ENCODE measurements around the gene WDR64.

Gene WDR64

GRCh38 chr1:241631674-241632073 is 20.4 kb upstream of the WDR64 start:
- DNase-seq: no peak

DNA sequence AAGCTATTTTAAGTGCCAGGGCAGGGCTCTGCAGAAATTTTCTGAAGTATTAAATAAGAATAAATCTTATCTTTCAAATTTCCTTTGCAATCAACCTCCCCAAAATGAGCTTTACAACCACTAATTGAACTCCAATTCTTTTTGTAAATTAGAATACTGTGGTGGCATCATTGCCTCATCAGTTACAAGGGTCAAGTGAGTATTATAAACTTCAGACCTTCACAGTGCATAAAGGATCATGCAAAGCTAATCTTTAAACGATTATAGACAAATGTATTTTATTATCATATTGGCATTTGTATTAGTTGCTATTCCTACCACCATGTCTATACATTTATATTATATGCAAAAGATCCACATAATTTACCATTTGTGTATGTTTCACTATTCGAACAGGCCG is 19.1 kb upstream of the WDR64 start:
- DNase-seq: no peak

GRCh38 chr1:241635556-241636152 is 16.4 kb upstream of the WDR64 start:
- DNase-seq: no peak

GRCh38 chr1:241636291-241636690 is 15.8 kb upstream of the WDR64 start:
- DNase-seq: no peak

DNA sequence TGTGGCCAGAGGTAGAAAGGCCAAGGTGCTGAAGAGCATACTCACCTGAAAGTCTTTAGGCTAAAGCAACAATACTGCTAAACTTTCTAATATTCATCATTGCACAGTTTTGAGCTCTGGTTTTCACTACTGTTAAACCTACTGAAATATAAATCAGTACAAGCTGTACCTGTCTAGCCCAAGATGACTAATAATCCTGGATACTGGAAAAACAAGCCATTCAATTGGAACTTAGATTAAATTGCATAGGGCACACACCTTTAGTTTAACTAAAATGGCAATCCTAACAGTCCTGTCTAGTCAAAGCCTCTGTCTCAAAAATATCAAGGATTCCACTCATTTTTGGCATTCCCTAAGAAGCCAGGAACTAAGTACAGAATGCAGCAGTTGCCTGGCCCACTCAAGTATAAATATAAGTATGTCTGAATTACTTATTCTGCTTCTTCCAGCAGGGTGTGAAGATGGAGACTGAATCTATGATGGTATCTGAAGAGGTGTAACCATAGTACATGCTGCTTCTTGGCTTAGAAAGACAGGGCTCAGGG is 15.0 kb upstream of the WDR64 start:
- no peak for DNase-seq

- DNase-seq: peak; percentile 48 to 57
Observed at GRCh38 chr1:241637604-241638003, 14.5 kb upstream of the WDR64 start.

DNA sequence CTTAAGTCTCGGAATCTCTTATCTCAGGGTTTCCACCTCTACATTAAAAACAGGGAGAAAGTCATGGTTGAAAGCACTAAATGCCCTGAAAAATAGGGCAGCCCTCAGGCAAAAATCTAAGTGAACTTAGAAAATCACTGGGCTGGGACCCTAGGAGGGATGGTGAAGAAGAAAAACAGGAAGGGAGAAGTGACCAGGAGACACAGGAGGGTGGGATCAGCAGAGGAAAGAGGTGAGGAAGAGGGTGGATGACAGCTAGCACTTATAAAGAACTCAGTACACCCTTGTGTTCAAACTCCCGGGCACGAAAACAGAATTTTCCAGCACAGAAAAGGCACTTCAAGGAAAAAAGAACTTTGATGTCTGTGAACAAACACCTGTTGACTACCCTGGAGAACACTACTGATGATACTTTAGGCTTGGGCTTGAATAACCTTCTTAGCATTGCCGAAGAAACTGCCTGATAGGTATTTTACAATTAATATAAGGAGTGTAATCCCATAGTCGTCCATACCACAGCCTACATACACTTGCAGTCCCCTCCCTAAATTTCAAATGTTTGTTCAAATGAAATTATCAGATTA is 13.9 kb upstream of the WDR64 start:
- no peak for DNase-seq

DNA sequence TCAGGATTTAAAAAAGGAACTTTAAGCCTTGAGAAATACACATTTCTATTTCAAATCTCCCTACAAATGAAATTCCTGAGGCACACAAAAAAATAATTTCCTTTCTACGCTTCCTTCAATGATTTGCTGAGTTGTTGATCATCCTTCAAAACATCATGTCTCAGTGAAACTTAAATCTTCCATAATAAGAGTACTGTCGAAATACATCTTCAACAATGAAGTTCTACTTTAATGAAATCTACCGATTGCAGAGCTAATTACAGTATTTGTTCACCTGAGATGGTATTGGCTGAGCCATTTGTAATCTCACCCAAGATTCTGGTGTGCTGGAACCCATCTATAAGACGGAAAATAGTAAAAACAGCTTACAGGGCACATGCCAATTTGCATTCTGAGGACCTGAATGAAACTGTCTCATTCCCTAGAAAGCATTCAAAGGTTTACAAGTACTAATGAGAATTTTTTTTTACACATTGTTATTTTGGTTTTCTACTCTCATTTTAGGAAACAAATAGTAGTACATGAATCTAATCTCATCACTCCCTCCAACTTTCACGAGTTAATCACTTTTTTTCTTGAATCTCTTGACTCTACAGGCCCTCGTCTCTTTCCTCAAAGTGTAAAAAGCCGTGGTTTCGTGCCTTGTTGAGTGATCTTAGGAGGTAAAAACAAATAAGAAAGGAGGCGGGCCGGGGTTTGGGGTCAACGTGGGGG is 13.0 kb upstream of the WDR64 start:
- no peak for DNase-seq

DNA sequence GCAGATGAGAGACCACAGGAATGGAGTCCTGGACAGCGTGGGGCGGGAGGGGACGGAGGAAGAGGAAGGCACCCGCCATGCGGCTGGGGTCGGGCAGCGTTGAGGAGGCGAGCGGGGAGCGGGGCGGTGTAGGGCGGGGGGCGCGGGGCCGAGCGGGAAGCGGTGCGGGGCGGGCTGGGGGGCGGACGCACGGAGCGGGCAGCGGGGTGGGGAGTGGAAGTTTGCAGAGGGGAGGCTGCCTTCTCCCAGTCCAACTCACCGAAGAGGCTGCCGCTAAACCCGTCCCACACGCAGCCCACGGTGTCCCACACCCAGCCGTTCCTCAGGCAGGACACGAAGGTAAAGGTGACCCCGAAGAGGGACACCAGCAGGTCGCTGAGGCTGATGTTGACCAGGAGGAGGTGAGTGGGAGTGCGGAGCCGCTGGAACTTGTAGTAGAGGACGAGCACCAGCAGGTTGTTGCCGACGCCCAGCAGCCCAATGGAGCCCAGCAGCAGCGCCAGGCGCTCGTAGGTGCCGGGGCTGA is 12.4 kb upstream of the WDR64 start:
- no peak for DNase-seq

DNA sequence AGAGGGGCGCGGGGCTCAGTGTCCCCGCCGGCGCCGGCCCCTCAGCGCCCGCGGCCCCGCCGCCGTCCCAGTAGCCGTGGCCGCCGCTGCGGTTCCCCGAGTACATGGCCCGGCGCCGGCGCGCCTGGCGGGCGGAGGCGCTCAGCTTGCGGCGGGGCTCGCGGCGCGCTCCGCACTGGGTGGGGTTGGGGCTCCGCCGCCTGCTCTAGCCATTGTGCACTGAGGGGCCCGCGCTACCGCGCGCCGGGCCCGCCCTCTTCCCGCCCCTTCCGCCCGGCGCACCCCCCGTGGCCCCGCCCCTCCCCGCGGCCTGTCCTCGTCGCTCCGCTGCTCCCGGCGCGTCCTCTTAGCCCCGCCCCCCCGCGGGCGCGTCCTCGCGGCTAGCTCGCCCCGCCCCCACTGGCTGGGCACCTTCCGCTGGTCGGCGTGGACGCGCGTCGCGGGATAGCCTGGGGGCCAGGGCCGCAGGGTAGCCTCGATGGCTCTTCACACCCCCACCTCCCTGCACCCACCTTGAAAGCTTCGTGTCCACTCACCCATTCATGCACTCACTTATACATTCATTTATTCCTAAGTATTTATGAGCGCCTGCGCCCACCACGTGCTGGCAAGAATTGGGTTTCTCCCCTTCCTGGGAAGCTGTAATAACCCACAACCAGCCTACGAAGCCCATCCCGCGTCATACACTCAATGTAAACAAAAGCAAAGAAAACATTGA is 11.8 kb upstream of the WDR64 start, which contains the start of the genes CHML and OPN3:
Gene CHML (minus strand): TSS at position 221 of the 718 bp plus-strand sequence. CDS start 4,603 bp downstream, outside the sequence.
Gene OPN3 (minus strand): TSS at position 221 of the 718 bp plus-strand sequence. CDS start 115 bp downstream, at position 106.
- peak; percentile 83 to 85 for DNase-seq

- no peak for DNase-seq
Observed at GRCh38 chr1:241640867-241641622, 11.0 kb upstream of the WDR64 start.

DNA sequence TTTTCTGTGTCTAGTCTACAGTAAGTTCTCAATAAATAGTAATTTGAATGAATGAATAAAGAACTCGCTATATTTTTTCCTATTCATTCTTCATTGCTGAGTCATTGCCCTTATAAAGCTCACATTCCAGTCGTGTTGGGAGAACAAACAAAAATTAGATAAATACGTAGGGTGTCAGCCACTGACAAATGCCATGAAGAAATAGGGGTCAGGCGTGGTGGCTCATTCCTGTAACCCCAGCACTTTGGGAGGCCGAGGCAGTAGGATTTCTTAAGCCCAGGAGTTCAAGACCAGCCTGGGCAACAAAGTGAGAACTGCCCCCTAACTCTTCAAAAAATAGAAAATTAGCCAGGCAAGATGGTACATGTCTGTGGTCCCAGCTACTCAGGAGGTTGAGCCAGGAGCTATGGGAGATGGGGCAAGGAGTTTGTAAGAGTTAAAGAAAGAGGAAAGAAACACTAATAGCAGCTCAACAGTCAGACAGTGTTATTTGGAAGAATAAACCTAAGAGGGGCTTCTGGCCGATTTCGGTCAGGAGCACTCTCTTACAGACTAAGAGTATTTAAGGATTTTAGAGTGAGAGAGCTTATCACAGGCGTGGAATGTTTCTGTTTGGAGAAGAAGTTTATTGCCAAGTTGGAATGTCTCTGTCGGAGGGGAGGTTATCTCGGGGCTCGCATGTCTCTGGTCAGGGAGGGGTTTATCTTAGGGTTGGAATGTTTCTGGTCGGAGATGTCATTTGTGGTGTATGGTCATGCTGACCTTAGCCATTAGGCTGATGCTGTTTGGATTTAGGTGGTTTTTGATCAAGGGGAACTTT is 10.1 kb upstream of the WDR64 start:
- no peak for DNase-seq

GRCh38 chr1:241642593-241642944 is 9.5 kb upstream of the WDR64 start:
- no peak for DNase-seq

DNA sequence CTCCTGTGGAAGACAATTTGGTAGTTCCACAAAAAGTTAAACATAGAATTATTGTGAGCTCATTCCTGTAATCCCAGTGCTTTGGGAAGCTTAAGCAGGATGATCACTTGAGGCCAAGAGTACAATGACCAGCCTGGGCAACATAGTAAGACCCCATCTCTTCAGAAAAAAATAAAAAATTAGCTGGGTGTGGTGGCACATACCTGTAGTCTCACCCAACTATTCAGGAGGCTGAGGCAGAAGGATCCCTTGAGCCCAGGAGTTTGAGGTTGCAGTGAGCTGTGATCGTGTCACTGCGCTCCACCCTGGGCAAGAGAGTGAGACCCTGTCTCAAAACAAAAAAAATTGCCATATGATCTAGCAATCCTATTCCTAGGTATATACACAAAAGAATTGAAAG is 7.8 kb upstream of the WDR64 start:
- no peak for DNase-seq

- DNase-seq: no peak
Observed at GRCh38 chr1:241645199-241645598, 6.9 kb upstream of the WDR64 start.

DNA sequence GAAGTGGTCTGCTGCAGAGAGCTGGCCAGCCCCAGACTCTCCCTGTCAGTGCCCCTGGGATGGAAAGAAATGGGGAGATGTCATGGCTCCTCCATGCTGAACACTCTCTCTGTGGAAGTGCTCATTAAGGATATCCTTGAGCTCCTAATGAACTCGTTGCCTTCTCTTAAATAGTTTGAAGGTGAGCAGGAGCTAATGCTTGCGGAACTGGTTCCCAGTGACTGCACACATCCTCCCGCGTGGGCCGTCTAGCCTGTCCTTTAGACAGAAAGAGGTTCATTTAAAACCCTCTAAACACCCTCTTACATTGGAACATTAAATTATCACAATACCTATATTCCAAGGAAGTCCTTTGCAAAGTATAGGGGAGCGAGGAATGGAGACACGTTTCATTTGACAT is 5.9 kb upstream of the WDR64 start:
- DNase-seq: no peak

GRCh38 chr1:241647658-241648057 is 4.4 kb upstream of the WDR64 start:
- DNase-seq: no peak

- no peak for DNase-seq
Observed at GRCh38 chr1:241648159-241648558, 3.9 kb upstream of the WDR64 start.

GRCh38 chr1:241654019-241654418 is 1.9 kb downstream of the WDR64 start:
- DNase-seq: no peak

DNA sequence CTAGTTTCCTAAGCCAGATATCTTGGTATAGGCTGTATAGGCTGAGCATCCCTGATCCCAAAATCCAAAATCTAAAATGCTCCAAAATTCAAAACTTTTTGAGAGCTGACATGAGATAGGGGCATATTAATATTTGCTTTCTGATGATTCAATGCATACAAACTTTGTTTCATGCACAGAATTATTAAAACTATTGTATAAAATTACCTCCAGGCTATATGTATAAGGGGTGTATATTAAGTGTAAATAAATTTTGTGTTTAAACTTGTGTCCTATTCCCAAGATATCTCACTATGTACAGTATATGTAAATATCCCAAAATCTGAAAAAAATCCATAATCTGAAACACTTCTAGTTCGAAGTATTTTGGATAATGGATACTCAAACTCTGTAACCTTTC is 2.6 kb downstream of the WDR64 start:
- DNase-seq: no peak

DNA sequence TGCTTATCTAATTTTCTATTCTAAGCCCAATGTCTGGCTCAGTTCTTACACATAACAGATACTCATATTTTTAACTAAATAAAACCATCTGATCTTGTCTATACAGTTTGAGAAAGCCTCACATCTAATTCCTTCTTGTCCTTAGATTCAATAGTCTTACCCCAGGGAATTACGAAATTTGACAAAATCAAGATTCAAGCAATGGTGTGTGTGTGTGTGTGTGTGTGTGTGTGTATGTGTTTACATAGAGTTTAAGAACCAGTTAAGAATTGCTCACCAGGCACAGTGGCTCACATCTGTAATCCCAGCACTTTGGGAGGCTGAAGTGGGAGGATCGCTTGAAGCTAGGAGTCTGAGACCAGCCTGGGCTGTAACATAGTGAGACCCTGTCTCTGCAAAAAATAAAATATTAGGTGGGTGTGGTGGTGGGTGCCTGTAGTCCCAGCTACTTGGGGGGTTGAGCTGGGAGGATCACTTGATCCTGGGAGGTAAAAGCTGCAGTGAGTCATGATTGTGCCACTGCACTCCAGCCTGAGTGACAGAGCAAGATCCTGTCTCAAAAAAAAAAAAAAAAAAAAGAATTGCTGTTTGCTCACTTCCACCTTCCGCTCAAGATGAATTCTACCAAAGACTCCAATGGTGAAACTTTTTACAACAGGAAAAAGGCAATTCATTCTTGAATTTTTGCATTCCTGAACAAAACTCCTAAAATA is 6.2 kb downstream of the WDR64 start:
- DNase-seq: no peak
